Stomach (tissue), 9 donors: ENCODE results near the gene SEMA7A. TPM values are rescaled to one million over a fixed set of nuclear protein-coding genes. Genes with fewer than 3 reads are reported as not detected.
A peak's percentile ranks its signal among the peaks of the same experiment; 100 is the strongest.
"Not testable (repeated sequence)": the region's sequence is repeated elsewhere in the genome, so short reads cannot be mapped to it uniquely, and the experiment has no call there.

Experiments used
- DNase-seq, 2 donors: peaks; one replicate each; pipeline versions ENCODE4 v3.0.0 to v3.0.0-alpha.2; 2013 to 2019
- H3K27ac ChIP-seq, 5 donors: fragments of 200-600 bp in 4 of 5; sonication (generic) in 4 of 5; one replicate each; pipeline ENCODE4 v1.5.1; 2013 to 2019; ENCODE audit warnings: mild to moderate bottlenecking in 1 of 5, moderate library complexity in 1 of 5
- H3K27me3 ChIP-seq, 3 donors: fragments of 200-600 bp; sonication (generic); one replicate each; pipeline ENCODE4 v1.5.1; 2017 to 2019; ENCODE audit warnings: mixed run types in 1 of 3
- H3K36me3 ChIP-seq, 4 donors: fragments of 200-600 bp; sonication (generic); 1 replicate in 3 of 4; 2 replicates in 1 of 4; pipeline ENCODE4 v1.5.1; 2016 to 2019
- H3K4me1 ChIP-seq, 4 donors: fragments of 200-600 bp; sonication (generic); one replicate each; pipeline ENCODE4 v1.5.1; 2016 to 2019
- H3K4me3 ChIP-seq, 4 donors: fragments of 200-600 bp; sonication (generic) in 3 of 4; one replicate each; pipeline ENCODE4 v1.5.1; 2016 to 2019; ENCODE audit warnings: mild to moderate bottlenecking in 1 of 4
- H3K9me3 ChIP-seq, 4 donors: fragments of 200-600 bp; sonication (generic); one replicate each; pipeline ENCODE4 v1.5.1; 2016 to 2019
- EP300 ChIP-seq: sonication (generic); formaldehyde crosslinking; IDR thresholded peaks from one replicate; pipeline ENCODE4 v1.6.1; 2017; ENCODE audit warnings: antibody characterized with exemption
- POLR2A ChIP-seq, 4 donors: fragments of 450-650 bp; IDR thresholded peaks; one replicate each; pipeline ENCODE4 v1.6.1; 2016; ENCODE audit warnings: antibody characterized with exemption in 4 of 4, control low read depth in 2 of 4, mild to moderate bottlenecking in 1 of 4, moderate library complexity in 1 of 4
- POLR2AphosphoS5 ChIP-seq, 3 donors: sonication (generic); formaldehyde crosslinking; IDR thresholded peaks; one replicate each; pipeline ENCODE4 v1.6.1; 2016; ENCODE audit warnings: antibody characterized with exemption in 3 of 3
- WGBS, 5 donors: extraction: QIAGEN DNeasy Blood & Tissue Kit in 3 of 5; methylation state at CpG; one replicate each; pipeline versions ENCODE4 v1.1.5 to v1.1.7; 2013 to 2018; 5-methylcytosine and 5-hydroxymethylcytosine counted together
- intact Hi-C: fragments of 100-400 bp; cut with DNase I; formaldehyde crosslinking; loops from one replicate; pipeline ENCODE4 v1.15.1; 2023; ENCODE audit warnings: low total_unique reads
- polyA plus RNA-seq, 3 donors: library from polyadenylated mRNA; stranded (reverse); fragments of 200-250 nt; gene quantifications; one replicate each; pipeline ENCODE4 v1.2.3, GENCODE V29; 2013
- total RNA-seq, 5 donors: library from RNA; depleted of rRNA; stranded (reverse); fragments of >200 nt; gene quantifications; one replicate each; pipeline versions ENCODE4 v1.1.0 to v1.2.3, GENCODE V29; 2014 to 2016
- TF ChIP-seq, protein P1 (sequence below), 7 experiments: fragments of 450-650 bp in 4 of 7; fragments of 200-600 bp in 3 of 7; sonication (generic) in 3 of 7; IDR thresholded peaks; one replicate each; pipeline ENCODE4 v1.5.1; 2016 to 2019; ENCODE audit warnings: antibody characterized with exemption in 7 of 7, control low read depth in 2 of 7, mild to moderate bottlenecking in 1 of 7
- donor health status: healthy with polysubstance abuse.
- donor health status: Bipolar disorder and iron deficiency.
- donor health status: healthy.

SEMA7A gene
- total and polyA plus RNA-seq, 8 donors = 0.31 to 3.5 (median 2.1) TPM; not detected in 2

DNA sequence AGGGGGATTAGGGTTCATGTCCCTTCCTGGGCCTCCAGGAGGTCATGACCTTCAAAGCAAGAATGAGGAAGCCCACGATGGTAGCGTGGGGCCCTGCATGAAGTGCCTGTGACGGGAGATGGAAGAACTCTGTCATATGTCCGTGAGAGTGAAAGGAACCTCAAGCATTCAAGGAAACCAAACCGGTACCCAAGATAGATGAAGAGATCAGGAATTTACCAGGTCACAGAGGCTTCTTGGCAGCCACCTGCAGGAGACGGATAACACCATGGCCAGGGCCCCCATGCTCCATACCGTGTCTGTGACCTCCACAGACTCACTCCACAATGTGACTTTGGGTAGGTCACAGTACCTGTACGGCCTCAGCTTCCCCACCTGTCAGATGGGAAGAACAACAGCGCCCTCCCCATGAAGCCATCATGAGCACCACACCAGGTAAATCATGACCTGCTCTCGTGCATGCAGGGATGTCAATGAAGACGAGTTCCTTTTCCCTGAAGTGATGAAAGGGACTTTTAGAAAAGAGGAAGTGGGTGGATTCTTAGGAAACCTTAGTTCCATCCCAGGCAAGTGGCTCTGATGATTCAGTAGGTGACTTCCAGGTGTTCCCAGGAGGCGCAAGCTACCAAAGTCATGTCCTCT is 43.0 kb downstream of the SEMA7A start:
- intact Hi-C loops = no loop called here
- peaks cover 0 to 23% (median 2%) of the 10 kb centered on the region in 4 donors for H3K4me1 ChIP-seq
- H3K27me3 ChIP-seq = no peaks in the 10 kb centered on the region
- H3K27ac ChIP-seq = peak overlapping the region in 1 of 5 donors; percentile 30
- no peaks in the 10 kb centered on the region for H3K36me3 ChIP-seq
- H3K9me3 ChIP-seq = no peaks in the 10 kb centered on the region
- no peak for DNase-seq
- no peak for TF ChIP-seq EP300
- TF ChIP-seq, protein P1, sequence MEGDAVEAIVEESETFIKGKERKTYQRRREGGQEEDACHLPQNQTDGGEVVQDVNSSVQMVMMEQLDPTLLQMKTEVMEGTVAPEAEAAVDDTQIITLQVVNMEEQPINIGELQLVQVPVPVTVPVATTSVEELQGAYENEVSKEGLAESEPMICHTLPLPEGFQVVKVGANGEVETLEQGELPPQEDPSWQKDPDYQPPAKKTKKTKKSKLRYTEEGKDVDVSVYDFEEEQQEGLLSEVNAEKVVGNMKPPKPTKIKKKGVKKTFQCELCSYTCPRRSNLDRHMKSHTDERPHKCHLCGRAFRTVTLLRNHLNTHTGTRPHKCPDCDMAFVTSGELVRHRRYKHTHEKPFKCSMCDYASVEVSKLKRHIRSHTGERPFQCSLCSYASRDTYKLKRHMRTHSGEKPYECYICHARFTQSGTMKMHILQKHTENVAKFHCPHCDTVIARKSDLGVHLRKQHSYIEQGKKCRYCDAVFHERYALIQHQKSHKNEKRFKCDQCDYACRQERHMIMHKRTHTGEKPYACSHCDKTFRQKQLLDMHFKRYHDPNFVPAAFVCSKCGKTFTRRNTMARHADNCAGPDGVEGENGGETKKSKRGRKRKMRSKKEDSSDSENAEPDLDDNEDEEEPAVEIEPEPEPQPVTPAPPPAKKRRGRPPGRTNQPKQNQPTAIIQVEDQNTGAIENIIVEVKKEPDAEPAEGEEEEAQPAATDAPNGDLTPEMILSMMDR (IDR thresholded peaks at IDR 0.05) = no peak
- TF ChIP-seq POLR2A (IDR thresholded peaks at IDR 0.05) = no peak
- no peak for TF ChIP-seq POLR2AphosphoS5 (IDR thresholded peaks at IDR 0.05)
- H3K4me3 ChIP-seq = no peak overlapping the region
- WGBS, 5 donors = 74 to 83% (median 81%) methylated on average over 11 to 12 of the region's 12 CpGs

DNA sequence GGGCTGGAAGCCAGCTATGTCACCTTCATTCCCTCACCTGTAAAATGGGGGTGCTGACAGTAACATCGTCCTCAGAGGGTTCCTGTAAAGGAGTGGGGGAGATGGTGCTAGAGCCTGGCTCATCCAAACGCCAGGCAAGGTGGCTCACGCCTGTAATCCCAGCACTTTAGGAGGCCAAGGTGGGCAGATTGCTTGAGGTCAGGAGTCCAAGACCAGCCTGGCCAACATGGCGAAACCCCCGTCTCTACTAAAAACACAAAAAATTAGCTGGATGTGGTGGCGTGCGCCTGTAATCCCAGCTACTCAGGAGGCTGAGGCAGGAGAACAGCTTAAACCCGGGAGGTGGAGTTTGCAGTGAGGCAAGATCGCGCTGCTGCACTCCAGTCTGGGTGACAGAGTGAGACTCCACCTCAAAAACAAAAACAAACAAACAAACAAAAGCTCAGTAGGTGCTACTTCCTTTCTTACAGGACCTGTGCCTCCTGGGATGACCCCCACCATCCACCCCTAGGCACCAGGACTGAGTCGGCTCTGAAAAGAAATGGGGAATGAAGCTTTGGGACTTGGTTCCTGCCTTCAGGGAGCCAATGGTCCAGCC is 43.6 kb downstream of the SEMA7A start:
- Histone ChIP-seq H3K4me1 (peaks cover 0 to 29% (median 6%) of the 10 kb centered on the region in 4 donors), H3K27ac (peak overlapping the region in 1 of 5 donors; percentile 30)
- intact Hi-C loops, DNase-seq, H3K27me3 ChIP-seq, H3K9me3 ChIP-seq, H3K36me3 ChIP-seq, H3K4me3 ChIP-seq: not testable (repeated sequence)
- WGBS, 5 donors = 94 to 97% (median 95%) methylated on average over 11 of the region's 11 CpGs

DNA sequence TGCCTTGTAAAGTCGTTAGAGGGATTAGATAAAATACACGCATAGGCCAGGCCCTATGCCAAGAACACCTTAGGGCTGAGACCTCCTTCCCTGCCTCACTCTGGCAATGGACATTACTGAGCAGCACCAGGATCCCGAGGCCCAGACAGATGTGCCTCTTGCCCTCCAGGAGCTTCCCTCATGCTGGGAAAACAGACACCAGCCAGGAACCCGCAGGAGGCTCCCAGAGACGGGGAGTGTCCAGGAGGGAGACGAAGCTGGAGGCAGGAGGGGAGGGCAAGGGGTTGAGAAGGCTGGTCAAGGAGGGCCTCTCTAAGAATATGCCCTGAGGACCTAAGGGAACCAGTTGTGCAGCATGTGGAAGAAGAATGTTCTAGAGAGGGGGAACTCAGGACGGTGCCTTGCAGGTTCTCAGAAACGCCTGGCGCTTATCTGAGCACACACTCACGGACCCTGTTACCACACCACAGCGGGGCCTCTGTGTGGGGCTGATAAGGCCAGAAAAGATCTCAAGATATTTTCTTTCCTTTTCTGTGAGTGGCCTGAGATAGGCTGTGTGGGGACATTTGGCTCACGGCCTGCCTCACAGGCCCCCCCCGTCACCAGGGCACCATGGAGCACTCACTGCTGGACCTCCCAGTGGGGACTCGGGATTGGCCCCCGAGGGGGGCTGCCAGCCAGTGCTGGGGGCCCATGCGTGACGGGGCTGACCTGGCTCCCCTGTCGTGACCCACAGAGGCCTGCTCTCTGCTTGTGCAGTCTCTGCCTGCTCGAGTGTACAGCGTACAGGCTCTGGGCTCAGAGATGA is 44.3 kb downstream of the SEMA7A start:
- TF ChIP-seq EP300 = no peak
- DNase-seq = peak in 1 of 2 donors; percentile 67
- intact Hi-C loops = no loop called here
- 39 to 53% (median 50%) methylated on average over 20 of the region's 20 CpGs for WGBS, 5 donors
- Histone ChIP-seq H3K4me1 (peaks cover 3 to 35% (median 9%) of the 10 kb centered on the region in 4 donors), H3K27me3 (no peaks in the 10 kb centered on the region), H3K9me3 (no peaks in the 10 kb centered on the region), H3K36me3 (no peaks in the 10 kb centered on the region), H3K27ac (peak overlapping the region in 1 of 5 donors; percentile 30), H3K4me3 (no peak overlapping the region)

DNA sequence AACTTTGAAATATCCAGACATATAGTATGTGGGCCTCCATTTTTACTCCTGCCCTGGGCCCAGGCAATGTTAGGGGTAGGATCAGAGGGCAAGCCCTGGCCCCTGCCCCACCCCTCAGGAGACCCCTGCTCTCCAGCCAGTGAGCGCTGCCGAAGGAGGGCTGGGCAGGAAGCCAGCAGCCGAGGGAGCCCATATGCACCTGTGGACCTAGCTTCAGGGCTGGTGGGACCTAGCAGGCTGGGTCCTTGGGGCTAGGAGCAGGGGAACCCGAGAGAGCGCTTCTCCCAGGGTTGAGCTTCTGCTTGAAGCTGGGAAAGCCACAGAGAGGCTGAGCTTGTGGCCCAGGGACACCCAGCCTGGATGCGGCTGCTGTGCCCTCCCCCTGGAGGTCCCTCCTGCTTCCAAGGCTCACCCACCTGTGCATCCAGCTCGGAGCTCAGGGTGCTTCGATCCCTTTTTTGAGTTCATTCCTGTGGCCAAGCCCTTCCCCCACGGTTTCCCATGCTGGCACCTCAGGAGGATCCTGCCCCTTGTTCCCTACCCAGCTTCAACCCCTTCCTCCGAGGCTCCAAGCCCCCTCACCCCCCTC is 45.3 kb downstream of the SEMA7A start:
- peaks cover 9 to 45% (median 11%) of the 10 kb centered on the region in 4 donors for H3K4me1 ChIP-seq
- H3K36me3 ChIP-seq = no peaks in the 10 kb centered on the region
- intact Hi-C loops = no loop called here
- no peaks in the 10 kb centered on the region for H3K27me3 ChIP-seq
- no peak for DNase-seq
- H3K9me3 ChIP-seq = no peaks in the 10 kb centered on the region
- H3K4me3 ChIP-seq = no peak overlapping the region
- no peak for TF ChIP-seq POLR2AphosphoS5 (IDR thresholded peaks at IDR 0.05)
- TF ChIP-seq EP300 = no peak
- no peak for TF ChIP-seq POLR2A (IDR thresholded peaks at IDR 0.05)
- TF ChIP-seq, protein P1 (IDR thresholded peaks at IDR 0.05) = no peak
- WGBS, 5 donors = 72 to 86% (median 83%) methylated on average over 8 to 10 of the region's 10 CpGs
- no peak overlapping the region for H3K27ac ChIP-seq

DNA sequence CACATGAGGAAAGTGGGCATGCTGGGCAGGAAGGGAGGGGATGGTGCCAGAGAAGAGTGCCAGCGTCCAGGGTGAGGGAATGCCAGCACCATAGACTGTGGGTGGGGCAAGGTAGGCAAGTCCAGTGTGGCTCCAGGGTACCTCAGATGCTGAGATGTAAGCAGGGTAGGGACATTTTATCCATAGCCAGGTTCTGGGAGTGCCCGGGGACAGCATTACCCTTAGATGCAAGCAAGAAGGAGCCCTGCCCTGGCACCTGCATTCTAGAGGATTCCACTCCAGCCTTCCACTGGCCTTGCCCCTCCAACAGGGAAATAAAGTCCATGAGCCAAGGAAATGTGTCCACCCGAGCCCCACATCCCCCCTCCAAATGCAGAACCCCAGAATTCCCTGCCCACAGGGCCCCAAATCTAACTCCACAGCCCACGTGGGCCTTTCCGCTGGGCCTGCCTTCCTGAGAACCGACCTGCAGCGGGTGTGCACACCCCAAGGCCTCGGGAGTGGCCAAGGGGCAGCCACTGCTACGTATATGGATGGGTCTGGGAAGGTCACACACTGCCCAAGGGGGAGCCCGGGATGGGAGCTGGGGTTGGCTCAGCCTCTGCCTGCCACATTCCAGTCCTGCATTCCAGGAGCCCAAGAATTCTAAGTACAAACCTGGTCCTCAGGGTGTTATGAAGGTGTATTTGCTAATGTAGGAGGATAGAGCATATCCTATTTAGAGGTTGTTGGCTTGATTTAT is 46.0 kb downstream of the SEMA7A start:
- intact Hi-C loops = no loop called here
- DNase-seq = no peak
- no peak overlapping the region for H3K27ac ChIP-seq
- no peaks in the 10 kb centered on the region for H3K27me3 ChIP-seq
- H3K36me3 ChIP-seq = no peaks in the 10 kb centered on the region
- H3K4me1 ChIP-seq = peaks cover 9 to 49% (median 12%) of the 10 kb centered on the region in 4 donors
- TF ChIP-seq POLR2AphosphoS5 (IDR thresholded peaks at IDR 0.05) (no peak), POLR2A (IDR thresholded peaks at IDR 0.05) (no peak), EP300 (no peak)
- TF ChIP-seq, protein P1 (IDR thresholded peaks at IDR 0.05) = no peak
- 61 to 78% (median 69%) methylated on average over 8 to 10 of the region's 10 CpGs for WGBS, 5 donors
- H3K4me3 ChIP-seq = no peak overlapping the region
- H3K9me3 ChIP-seq = no peaks in the 10 kb centered on the region
